Measurements from ENCODE around the gene GAPDH. TPM values are rescaled to one million over a fixed set of nuclear protein-coding genes. Genes with fewer than 3 reads are reported as not detected.
"Not testable (repeated sequence)": the region's sequence is repeated elsewhere in the genome, so short reads cannot be mapped to it uniquely, and the experiment has no call there.

Gene GAPDH
- polyA plus RNA-seq, 2 of the 4 experiments (the other 2 are of a cell fraction) = 6,463 to 10,036 TPM

- H3K4me3 ChIP-seq = peak overlapping the region; percentile 80
Measured at GRCh38 chr12:6494258-6494743, 40.0 kb upstream of the GAPDH start.

GRCh38 chr12:6494968-6495367 is 39.3 kb upstream of the GAPDH start:
- ChIA-PET POLR2A (interaction anchor here (0.8 to 0.9 kb wide), 2 partner anchors 24 to 39 kb away, joined by 3 to 4 read pairs; partner anchors contain the start of genes GAPDH and VAMP1), CTCF (interaction anchor here (0.9 to 2.1 kb wide), 3 partner anchors 18 to 44 kb away, joined by 3 to 8 read pairs (median 7); no protein-coding TSS in a partner anchor)
- no peak for ATAC-seq
- DNase-seq (ENCODE audit: low read depth in 1 of 2, low spot score in 1 of 2) = no peak
- no peak for FAIRE-seq
- H3K4me1 ChIP-seq = peaks cover 25% of the 10 kb centered on the region
- H3K27ac ChIP-seq = peak overlapping the region; percentile 65 to 80; a peak in 5 of 6 replicates
- WGBS (ENCODE audit: missing lambda C conversion rate) = 77% methylated on average over 1 of the region's 1 CpG
- peak overlapping the region; percentile 80 for H3K4me3 ChIP-seq
- H3K9me3 ChIP-seq = no peaks in the 10 kb centered on the region
- no peak for TF ChIP-seq RARB (CRISPR knock-in tag; IDR thresholded peaks at IDR 0.05)
- TF ChIP-seq CEBPB (IDR thresholded peaks at IDR 0.05) = peak in 1 of 2 experiments; percentile 65; a peak in 1 of 4 replicates
- peak overlapping the region; percentile 80 for H3K4me2 ChIP-seq

More at GRCh38 chr12:6494258-6494743, 40.0 kb upstream of the GAPDH start:
- DNase-seq (ENCODE audit: low read depth in 1 of 2, low spot score in 1 of 2) = no peak
- Histone ChIP-seq H3K4me2 (peak overlapping the region; percentile 80), H3K4me1 (peaks cover 25% of the 10 kb centered on the region), H3K27ac (peak overlapping the region; percentile 65 to 80), H3K9me3 (no peaks in the 10 kb centered on the region)
- 0 out of 2 replicates have a peak, but pooled peaks have one; percentile 31 for TF ChIP-seq HOXA7 (CRISPR knock-in tag; IDR thresholded peaks at IDR 0.05)
- 0 out of 2 replicates have a peak, but pooled peaks have one; percentile 25 for TF ChIP-seq FOXS1 (CRISPR knock-in tag; IDR thresholded peaks at IDR 0.05)
- TF ChIP-seq SREBF2 (IDR thresholded peaks at IDR 0.05) = no peak
- no peak for TF ChIP-seq CHD2 (IDR thresholded peaks at IDR 0.05; ENCODE audit: low read length, partially characterized antibody)
- WGBS (ENCODE audit: missing lambda C conversion rate) = under 1% methylated on average over 14 of the region's 14 CpGs
- no peak for ATAC-seq
- ChIA-PET CTCF (interaction anchor here (0.9 to 2.1 kb wide), 2 partner anchors 18 to 45 kb away, joined by 3 to 7 read pairs; no protein-coding TSS in a partner anchor), POLR2A (interaction anchor here (0.8 to 1.8 kb wide), 3 partner anchors 23 to 41 kb away, joined by 3 to 39 read pairs (median 4); partner anchors contain the start of genes GAPDH and VAMP1)
- peak; percentile 7 for FAIRE-seq

- POLR2A ChIA-PET; H3K4me3 ChIP-seq; H3K4me2 ChIP-seq; FAIRE-seq; DNase-seq (ENCODE audit: low read depth in 1 of 2, low spot score in 1 of 2); H3K9me3 ChIP-seq; H3K27ac ChIP-seq; ATAC-seq: not testable (repeated sequence)
- 92% methylated on average over 3 of the region's 3 CpGs for WGBS (ENCODE audit: missing lambda C conversion rate)
- CTCF ChIA-PET = interaction anchor here (0.6 to 2.0 kb wide), 5 partner anchors 25 to 42 kb away, joined by 3 to 4 read pairs (median 3); no protein-coding TSS in a partner anchor
- H3K4me1 ChIP-seq = peaks cover 19% of the 10 kb centered on the region
Measured at GRCh38 chr12:6497291-6497690, 37.0 kb upstream of the GAPDH start.

GRCh38 chr12:6500466-6500865 is 33.9 kb upstream of the GAPDH start:
- Histone ChIP-seq H3K4me3 (no peak overlapping the region), H3K4me2 (no peak overlapping the region), H3K4me1 (peaks cover 9% of the 10 kb centered on the region; the same call in 2 of the 3 replicates), H3K27ac (no peak overlapping the region), H3K9me3 (no peaks in the 10 kb centered on the region)
- FAIRE-seq (no peak), DNase-seq (ENCODE audit: low read depth in 1 of 2, low spot score in 1 of 2) (no peak), ATAC-seq (no peak)
- ChIA-PET CTCF (interaction anchor here (0.7 to 2.9 kb wide), 9 partner anchors 8 to 215 kb away, joined by 3 to 9 read pairs (median 4); no protein-coding TSS in a partner anchor), POLR2A (no interaction called here)
- TF ChIP-seq CBX8 (IDR thresholded peaks at IDR 0.05) (no peak), ELK1 (IDR thresholded peaks at IDR 0.05; ENCODE audit: low read depth, low read length) (no peak), EP300 (IDR thresholded peaks at IDR 0.05) (no peak), KDM1A (IDR thresholded peaks at IDR 0.05; ENCODE audit: low read depth) (no peak), MAX (IDR thresholded peaks at IDR 0.05) (no peak), BCL3 (IDR thresholded peaks at IDR 0.05) (no peak), HOXA7 (CRISPR knock-in tag; IDR thresholded peaks at IDR 0.05) (no peak), RFX5 (IDR thresholded peaks at IDR 0.05) (no peak)
- WGBS (ENCODE audit: missing lambda C conversion rate) = 97% methylated on average over 2 of the region's 2 CpGs

Data from A549 (cell line).